NCI-H2196 treated with DMSO at 0.1 percent for 48 hours (cell line): ENCODE measurements around the gene PTGDR2.

Experiments
- DNase-seq: peaks from one replicate; lab custom pipeline; 2025; ENCODE audit not compliant: unreplicated experiment; lab: John Stamatoyannopoulos, UW

Gene PTGDR2

GRCh38 chr11:60855726-60856633 is at the start of gene PTGDR2:
Gene PTGDR2, minus strand, starts transcription at chr11:60855950. Its CDS starts 2,228 bp downstream, at chr11:60853722.
- no peak for DNase-seq

DNA sequence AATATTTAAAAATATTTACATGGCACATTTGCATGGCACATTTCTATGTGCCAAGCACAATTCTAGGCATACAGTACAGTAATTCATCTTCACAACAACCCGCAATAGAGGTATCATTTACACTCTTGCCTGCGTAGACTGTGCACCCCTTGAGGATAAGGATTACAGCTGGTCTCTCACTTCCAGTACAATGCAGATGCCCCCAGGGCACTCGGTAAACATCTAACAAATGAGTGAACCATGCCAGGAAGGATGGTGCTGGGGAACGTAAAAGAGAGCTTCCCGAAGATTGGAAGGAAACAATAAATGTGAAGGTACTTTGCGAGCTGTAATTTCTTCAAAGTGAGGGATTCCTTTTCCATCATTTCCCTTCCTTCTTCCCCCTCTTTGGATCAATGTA is 49.3 kb upstream of the PTGDR2 start:
- DNase-seq = no peak

DNA sequence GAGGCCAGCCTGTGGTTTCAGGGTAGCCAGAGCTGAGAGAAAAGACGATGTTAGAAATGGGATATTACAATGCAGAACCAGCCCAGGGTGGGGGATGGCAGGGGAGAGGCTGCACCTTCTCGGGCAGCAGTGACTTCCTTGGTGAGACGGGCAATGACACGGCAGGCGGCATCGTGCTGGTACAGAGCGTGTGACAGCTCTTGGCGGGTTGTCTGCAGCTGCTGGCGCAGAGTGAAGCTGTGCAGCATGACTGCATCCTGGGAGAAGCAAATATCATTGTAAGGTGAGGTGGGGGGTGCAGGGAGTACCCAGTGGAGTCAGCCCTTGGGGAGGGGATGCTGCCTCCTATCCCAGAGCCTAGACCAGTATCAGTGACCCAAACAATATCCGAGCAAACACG is 46.9 kb upstream of the PTGDR2 start:
- DNase-seq = no peak

DNA sequence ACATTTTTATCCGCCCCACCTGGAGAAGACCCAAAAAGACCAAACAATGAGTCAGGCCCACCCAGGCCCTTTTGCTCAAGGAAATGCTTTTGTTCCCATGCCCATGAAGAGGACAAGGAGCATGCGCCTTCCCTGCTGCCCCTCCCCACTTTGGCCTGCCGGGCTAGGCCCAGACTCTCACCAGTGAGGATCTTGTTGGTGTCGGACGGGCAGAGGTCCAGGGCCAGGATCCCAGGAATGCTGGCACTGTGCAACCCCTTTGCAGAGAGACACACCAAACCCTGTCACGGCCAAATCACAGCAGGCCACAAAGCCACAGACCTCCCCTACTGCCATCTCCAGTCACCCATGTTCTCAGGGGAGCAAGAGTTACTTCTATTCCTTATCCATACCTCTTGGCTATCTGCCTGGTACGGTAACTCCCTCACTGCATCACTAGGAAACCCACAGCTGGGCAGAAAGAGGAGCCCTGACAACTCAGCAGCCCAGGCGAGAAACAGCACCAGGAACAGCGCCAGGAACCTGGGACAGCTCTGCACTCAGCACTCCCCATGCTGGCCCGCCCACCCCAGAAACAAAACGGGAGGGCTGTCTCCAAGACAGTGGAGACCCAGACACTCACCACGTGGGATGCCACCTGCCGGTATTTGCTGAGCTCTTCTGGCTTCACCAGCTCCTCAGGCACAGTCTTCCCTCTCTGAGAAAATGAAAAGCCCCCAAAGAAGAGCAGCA is 45.1 kb upstream of the PTGDR2 start:
- no peak for DNase-seq

DNA sequence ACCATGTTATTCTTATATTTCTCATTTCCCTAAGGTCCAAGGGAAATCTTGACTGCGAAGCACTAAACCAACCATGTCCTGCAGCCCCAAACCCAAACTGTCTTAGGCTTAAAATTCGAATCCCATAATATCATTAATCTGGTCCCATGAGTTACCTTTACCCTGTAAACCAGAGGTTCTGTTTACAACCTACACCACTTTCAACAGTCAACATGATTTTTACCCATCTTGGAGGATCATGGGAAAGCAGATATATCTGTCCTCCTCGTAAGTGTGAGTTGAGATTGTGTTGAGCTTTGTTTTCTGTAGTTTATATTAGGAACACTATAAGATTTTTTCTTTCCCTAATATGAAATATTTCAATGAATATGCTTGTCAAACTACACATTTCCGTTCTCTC is 44.2 kb upstream of the PTGDR2 start:
- DNase-seq = no peak

GRCh38 chr11:60899046-60899936 is 43.5 kb upstream of the PTGDR2 start:
- peak; percentile 40 for DNase-seq

- DNase-seq = no peak
Measured at GRCh38 chr11:60897496-60897895, 41.7 kb upstream of the PTGDR2 start.

DNA sequence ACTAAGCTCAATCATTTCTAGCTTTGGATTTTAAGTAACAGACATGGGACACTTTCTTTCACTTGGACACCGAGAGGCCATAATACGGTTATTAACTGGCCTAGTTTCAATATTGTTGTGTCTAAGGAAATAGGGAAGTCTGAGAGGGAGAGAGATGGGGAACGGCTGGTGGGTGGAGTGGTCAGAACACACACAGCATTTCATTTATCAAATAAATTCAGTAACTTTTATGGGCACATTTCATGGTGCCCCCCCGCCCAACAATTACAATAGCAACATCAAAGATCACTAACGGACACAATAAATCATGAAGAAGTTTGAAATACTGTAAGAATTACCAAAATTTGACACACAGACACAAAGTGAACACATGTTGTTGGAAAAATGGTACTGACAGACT is 39.9 kb upstream of the PTGDR2 start:
- no peak for DNase-seq

GRCh38 chr11:60891103-60891741 is 35.5 kb upstream of the PTGDR2 start:
- no peak for DNase-seq

- DNase-seq = no peak
Measured at GRCh38 chr11:60890696-60891095, 34.9 kb upstream of the PTGDR2 start.

- no peak for DNase-seq
Measured at GRCh38 chr11:60889869-60890311, 34.1 kb upstream of the PTGDR2 start.

DNA sequence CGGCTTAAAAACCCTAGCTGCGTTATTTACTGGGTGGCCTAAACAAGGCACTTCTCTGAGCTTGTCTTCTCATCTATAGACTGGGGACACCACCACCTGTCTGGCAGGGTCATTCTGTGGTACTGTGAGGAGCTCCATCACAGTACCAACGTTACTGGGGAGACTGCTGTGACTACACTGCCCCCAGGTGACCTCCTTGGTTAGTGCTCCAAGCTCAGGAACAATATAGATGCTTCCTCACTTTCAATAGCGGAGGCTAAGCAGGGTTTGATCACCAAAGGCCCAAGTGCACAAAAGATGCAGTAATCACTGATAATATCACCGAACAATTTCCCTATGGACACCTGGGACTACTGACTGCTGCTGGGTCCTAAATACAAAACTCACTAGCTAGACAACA is 31.8 kb upstream of the PTGDR2 start:
- peak; percentile 74 for DNase-seq

DNA sequence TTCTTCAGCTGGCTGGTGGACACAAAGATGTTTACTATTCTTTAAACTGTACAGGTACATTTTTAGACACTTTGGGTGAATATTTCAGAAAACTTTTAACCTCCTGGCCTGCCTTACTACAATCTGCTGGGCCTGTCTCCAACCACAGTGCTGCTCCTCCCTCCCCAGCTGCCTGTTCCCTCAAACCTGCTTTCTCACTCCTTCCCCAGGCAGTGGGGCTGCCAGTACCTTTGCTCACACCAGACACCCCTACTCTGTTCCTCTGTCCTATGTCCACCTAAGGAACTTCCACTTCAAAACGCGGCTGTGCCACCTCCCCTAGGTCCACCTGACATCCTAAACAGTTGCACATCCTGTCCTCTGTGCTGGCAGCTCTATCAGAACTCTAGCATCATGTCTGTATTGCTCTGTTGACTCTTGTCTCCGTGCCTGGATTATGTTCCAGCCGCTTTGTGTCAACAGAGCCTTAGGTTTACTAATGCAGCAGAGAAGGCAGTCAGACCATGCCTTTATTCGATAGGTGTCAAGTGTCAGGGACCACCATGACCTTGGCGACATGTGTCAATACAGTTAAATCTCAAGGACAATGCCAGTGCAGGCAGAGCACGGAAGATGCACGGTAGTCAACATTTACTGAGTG is 25.0 kb upstream of the PTGDR2 start:
- peak; percentile 45 for DNase-seq

DNA sequence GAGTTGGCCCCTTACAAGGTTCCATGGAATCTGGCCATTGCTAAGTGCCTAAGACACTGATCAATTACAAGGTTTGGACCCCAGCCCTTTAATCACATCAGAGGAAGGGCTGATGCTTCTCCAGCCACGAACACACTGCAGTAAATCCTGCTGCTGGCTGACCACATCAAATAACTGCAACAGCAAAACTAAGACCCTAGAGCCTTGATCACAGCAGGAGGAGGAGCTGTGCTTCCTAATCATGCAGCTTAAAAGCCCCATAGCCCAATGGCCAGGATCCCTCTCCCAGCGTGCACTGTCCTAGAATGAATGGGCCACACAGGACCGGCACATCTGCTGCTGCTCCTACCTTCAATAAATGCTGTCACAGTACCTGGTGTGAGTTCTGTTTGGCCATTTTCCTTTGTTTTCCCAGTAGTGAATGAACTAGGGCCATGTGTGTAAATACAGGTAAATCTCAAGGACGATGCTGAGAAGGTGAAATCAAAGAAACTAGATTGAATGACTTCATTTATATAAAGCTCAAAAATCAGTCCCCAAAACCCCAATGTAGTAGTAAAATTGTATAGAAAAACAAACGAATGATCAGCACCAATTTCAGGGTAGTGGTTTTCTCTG is 24.3 kb upstream of the PTGDR2 start:
- no peak for DNase-seq

GRCh38 chr11:60879104-60879503 is 23.4 kb upstream of the PTGDR2 start:
- no peak for DNase-seq

DNA sequence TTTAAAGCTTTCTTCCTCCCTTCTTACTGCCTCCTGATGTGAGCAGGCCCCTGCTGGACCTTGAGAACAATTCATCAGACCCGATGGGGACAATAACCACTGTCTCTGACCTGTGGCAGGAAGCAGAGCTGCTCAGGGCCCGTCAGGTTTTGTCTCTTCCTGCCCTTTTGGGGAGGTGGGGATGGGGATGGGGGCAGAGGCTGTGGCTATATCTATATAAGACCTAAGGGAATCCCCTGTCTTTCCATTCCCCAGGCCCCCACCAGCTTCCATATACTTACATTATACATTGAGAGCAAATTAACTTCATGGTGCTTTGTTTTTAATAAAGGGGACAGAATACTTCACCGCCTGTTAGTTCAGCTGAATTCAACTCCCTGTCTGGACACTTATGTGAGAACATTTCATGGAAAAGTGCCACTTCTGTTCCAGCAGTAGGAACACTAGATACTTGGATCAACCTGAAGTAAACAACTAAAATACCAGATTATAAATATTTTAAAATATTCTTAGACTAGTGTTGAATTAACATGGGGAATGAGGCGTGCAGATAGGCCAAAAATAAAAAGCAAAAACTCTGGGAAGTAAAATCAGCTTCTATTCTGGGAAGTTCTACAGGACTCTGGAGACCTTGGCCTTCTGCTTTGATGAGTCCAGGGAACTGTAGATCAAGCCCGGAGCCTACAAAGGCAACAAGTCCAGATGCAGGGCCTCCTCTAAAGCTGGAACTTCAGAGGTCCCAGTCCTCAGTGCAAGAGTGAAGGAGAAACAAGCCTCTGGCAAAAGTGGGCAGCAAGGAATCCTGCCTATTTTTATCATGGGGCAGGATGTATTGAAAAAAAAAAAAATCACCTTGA is 22.7 kb upstream of the PTGDR2 start:
- DNase-seq = no peak

- DNase-seq = no peak
Measured at GRCh38 chr11:60876168-60876485, 20.4 kb upstream of the PTGDR2 start.

DNA sequence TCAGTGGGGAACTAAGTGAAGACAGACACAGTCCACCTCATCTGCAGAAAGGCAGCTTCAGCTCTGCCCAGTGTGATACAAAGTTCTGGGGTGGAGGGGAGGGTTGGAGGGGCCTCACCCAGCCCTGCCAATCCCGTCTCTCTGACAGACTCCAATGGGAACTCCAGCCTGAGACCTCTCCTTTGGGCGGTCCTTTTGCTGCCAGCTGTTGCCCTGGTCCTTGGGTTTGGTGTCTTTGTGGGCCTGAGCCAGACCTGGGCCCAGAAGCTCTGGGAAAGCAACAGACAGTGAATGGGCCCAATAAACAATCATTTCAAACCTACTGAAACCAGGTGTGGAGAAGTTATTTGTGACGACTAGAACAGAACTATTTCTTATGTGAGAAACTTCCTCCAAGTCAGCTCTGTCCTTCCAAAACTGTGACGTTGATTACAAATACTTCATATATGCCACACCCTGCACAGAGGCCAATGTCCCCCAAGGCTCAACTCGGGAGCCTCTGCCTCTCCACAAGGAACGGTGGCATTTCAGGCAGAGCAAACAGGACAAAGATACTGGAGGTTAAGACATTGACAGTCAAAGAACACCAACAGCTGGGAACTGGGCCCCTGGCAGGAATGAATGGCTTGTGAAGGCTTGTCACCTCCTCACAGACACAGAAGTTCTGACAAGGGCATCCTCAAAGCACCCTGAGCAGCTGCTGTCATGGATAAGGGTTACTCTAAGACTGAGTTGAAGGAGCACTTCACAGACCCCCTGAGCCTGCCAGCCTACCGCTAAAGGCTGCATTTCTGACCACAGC is 19.8 kb upstream of the PTGDR2 start:
- no peak for DNase-seq
